NCI-H1417 (cell line): ENCODE measurements around the gene RBM28.
"Not testable (repeated sequence)": the region's sequence is repeated elsewhere in the genome, so short reads cannot be mapped to it uniquely, and the experiment has no call there.

Experiments used
- DNase-seq, 3 experiments: peaks; one replicate each; lab custom pipeline; 2025; lab: John Stamatoyannopoulos, UW

RBM28 gene

GRCh38 chr7:128281605-128282380 is 61.9 kb downstream of the RBM28 start:
- no peak for DNase-seq

GRCh38 chr7:128280451-128280850 is 63.3 kb downstream of the RBM28 start:
- DNase-seq = not testable (repeated sequence)

GRCh38 chr7:128279124-128279713 is 64.5 kb downstream of the RBM28 start:
- no peak for DNase-seq

GRCh38 chr7:128278366-128278765 is 65.3 kb downstream of the RBM28 start:
- no peak for DNase-seq

- DNase-seq = no peak
These were observed 68.0 kb downstream of the RBM28 start for GRCh38 chr7:128275681-128276080.

- no peak for DNase-seq
These were observed 68.7 kb downstream of the RBM28 start for GRCh38 chr7:128274884-128275603.

- DNase-seq = no peak
These were observed 69.3 kb downstream of the RBM28 start for GRCh38 chr7:128274246-128274883.

GRCh38 chr7:128271942-128272481 is 71.7 kb downstream of the RBM28 start:
- DNase-seq = no peak

- DNase-seq = no peak
These were observed 72.2 kb downstream of the RBM28 start for GRCh38 chr7:128271471-128271941.

- no peak for DNase-seq
These were observed 72.9 kb downstream of the RBM28 start for GRCh38 chr7:128270826-128271272.

- DNase-seq = no peak
These were observed 75.5 kb downstream of the RBM28 start for GRCh38 chr7:128268233-128268632.

- no peak for DNase-seq
These were observed 76.1 kb downstream of the RBM28 start for GRCh38 chr7:128267595-128267924.

GRCh38 chr7:128266883-128267594 is 76.7 kb downstream of the RBM28 start:
- peak in 2 of 3 experiments; percentile 53 to 79 for DNase-seq

- no peak for DNase-seq
These were observed 77.2 kb downstream of the RBM28 start for GRCh38 chr7:128266529-128266882.

GRCh38 chr7:128265906-128266300 is 77.8 kb downstream of the RBM28 start:
- DNase-seq = no peak

- DNase-seq = no peak
These were observed 78.4 kb downstream of the RBM28 start for GRCh38 chr7:128265156-128265905.

- no peak for DNase-seq
These were observed 79.2 kb downstream of the RBM28 start for GRCh38 chr7:128264477-128264876.

- DNase-seq = no peak
These were observed 80.3 kb downstream of the RBM28 start for GRCh38 chr7:128263420-128263819.

GRCh38 chr7:128262273-128263028 is 81.3 kb downstream of the RBM28 start:
- DNase-seq = no peak
